H1 (cell line): Measurements from ENCODE around the gene GZMM. TPM values are rescaled to one million over a fixed set of nuclear protein-coding genes. Genes with fewer than 3 reads are reported as not detected.

Experiments used
- CTCF ChIA-PET: fragments of 300-600 bp; sonication (Branson Sonifier 250); formaldehyde crosslinking; loops from one replicate; lab custom pipeline; 2021; ENCODE audit not compliant: partially characterized antibody; lab: Charles Lee
- POLR2A ChIA-PET: fragments of 300-600 bp; sonication (Branson Sonifier 250); formaldehyde crosslinking; loops from one replicate; lab custom pipeline; 2021; ENCODE audit warnings: inconsistent platforms; ENCODE audit not compliant: partially characterized antibody; lab: Charles Lee
- DNase-seq, 2 experiments: peaks; one replicate each; pipeline versions ENCODE4 v3.0.0 to v3.0.0-alpha.2; 2010 to 2022; ENCODE audit warnings: low spot score in 2 of 2, low read depth in 1 of 2, mixed read lengths in 1 of 2
- FAIRE-seq: peaks from 2 replicates; lab custom pipeline; 2011; peaks lifted over from hg19 to GRCh38; lab: Jason Lieb, UNC
- H2AFZ ChIP-seq: 2 replicates; pipeline ENCODE4 v1.8.1; 2012; ENCODE audit warnings: low read length, inconsistent platforms
- H2AK5ac ChIP-seq: 2 replicates; pipeline ENCODE4 v1.6.1; 2013; ENCODE audit warnings: low read depth, low read length
- H2BK120ac ChIP-seq: replicated peaks from 2 replicates; pipeline ENCODE3; 2013; ENCODE audit warnings: low read depth, low read length, inconsistent platforms
- H2BK12ac ChIP-seq: 2 replicates; pipeline ENCODE4 v1.6.1; 2013; ENCODE audit warnings: low read depth, low read length
- H2BK15ac ChIP-seq: 2 replicates; pipeline ENCODE4 v1.6.1; 2013; ENCODE audit warnings: low read length
- H2BK20ac ChIP-seq: 2 replicates; pipeline ENCODE4 v1.6.1; 2013; ENCODE audit warnings: low read length
- H2BK5ac ChIP-seq: 2 replicates; pipeline ENCODE4 v1.6.1; 2013; ENCODE audit warnings: low read depth, low read length
- H3K14ac ChIP-seq: 2 replicates; pipeline ENCODE4 v1.6.1; 2013; ENCODE audit warnings: inconsistent platforms; ENCODE audit not compliant: insufficient read length
- H3K18ac ChIP-seq: 2 replicates; pipeline ENCODE4 v1.6.1; 2013; ENCODE audit warnings: low read length; ENCODE audit errors: extremely low read depth
- H3K23ac ChIP-seq: 2 replicates; pipeline ENCODE4 v1.6.1; 2013; ENCODE audit warnings: inconsistent platforms; ENCODE audit not compliant: insufficient read length
- H3K23me2 ChIP-seq: 2 replicates; pipeline ENCODE4 v1.6.1; 2013; ENCODE audit warnings: low read depth, low read length
- H3K27ac ChIP-seq: 2 replicates; pipeline ENCODE4 v1.6.1; 2011; ENCODE audit warnings: low read depth, low read length, inconsistent platforms
- H3K27me3 ChIP-seq, 4 experiments: replicated peaks in 1 of 4; 1 replicate in 1 of 4; 2 replicates in 3 of 4; pipeline versions ENCODE4 v1.6.1 to v1.8.1; 2011 to 2013; ENCODE audit warnings: low read length in 3 of 4, mild to moderate bottlenecking in 3 of 4, inconsistent platforms in 2 of 4, mixed read lengths in 2 of 4, moderate library complexity in 1 of 4; ENCODE audit not compliant: control insufficient read depth in 3 of 4, insufficient read depth in 3 of 4; ENCODE audit errors: extremely low read depth in 1 of 4
- H3K36me3 ChIP-seq, 4 experiments: 2 replicates each; pipeline versions ENCODE4 v1.6.1 to v1.8.1; 2011 to 2013; ENCODE audit warnings: mild to moderate bottlenecking in 4 of 4, low read length in 3 of 4, moderate library complexity in 2 of 4, control low read depth in 1 of 4, inconsistent platforms in 1 of 4; ENCODE audit not compliant: insufficient read depth in 4 of 4, control insufficient read depth in 2 of 4
- H3K4ac ChIP-seq: replicated peaks from 2 replicates; pipeline ENCODE3; 2013; ENCODE audit warnings: low read length, low read depth, mixed read lengths, inconsistent platforms; ENCODE audit not compliant: insufficient read length
- H3K4me1 ChIP-seq, 4 experiments: replicated peaks in 1 of 4; 1 replicate in 1 of 4; 2 replicates in 3 of 4; pipeline versions ENCODE4 v1.6.1 to v1.8.1; 2011 to 2013; ENCODE audit warnings: low read length in 3 of 4, inconsistent platforms in 2 of 4, mixed read lengths in 1 of 4; ENCODE audit not compliant: insufficient read depth in 4 of 4, control insufficient read depth in 3 of 4
- H3K4me2 ChIP-seq, 2 experiments: 2 replicates each; pipeline versions ENCODE4 v1.6.1 to v1.8.1; 2011 to 2013; ENCODE audit warnings: low read depth in 2 of 2, low read length in 2 of 2, control low read depth in 1 of 2, inconsistent platforms in 1 of 2, mild to moderate bottlenecking in 1 of 2; ENCODE audit not compliant: insufficient read depth in 1 of 2
- H3K4me3 ChIP-seq, 4 experiments: fragments of 200-600, 300-600 bp in 1 of 4; sonication (generic), shearing (Covaris generic), sonication (Bioruptor Twin) in 1 of 4; 2 replicates each; pipeline versions ENCODE4 v1.5.1 to v1.8.1; 2011 to 2016; ENCODE audit warnings: low read length in 4 of 4, low read depth in 3 of 4, control low read depth in 2 of 4, inconsistent platforms in 2 of 4, mild to moderate bottlenecking in 2 of 4, mixed read lengths in 1 of 4, moderate library complexity in 1 of 4; ENCODE audit not compliant: insufficient read depth in 2 of 4; ENCODE audit errors: extremely low read depth in 1 of 4
- H3K56ac ChIP-seq: replicated peaks from 2 replicates; pipeline ENCODE3; 2013; ENCODE audit warnings: low read depth, mild to moderate bottlenecking, mixed read lengths, low read length, inconsistent platforms; ENCODE audit not compliant: insufficient read length
- H3K79me1 ChIP-seq: 2 replicates; pipeline ENCODE4 v1.6.1; 2013; ENCODE audit warnings: low read depth, low read length, control low read depth
- H3K79me2 ChIP-seq, 2 experiments: 2 replicates each; pipeline versions ENCODE4 v1.6.1 to v1.8.1; 2012 to 2013; ENCODE audit warnings: low read length in 2 of 2, mild to moderate bottlenecking in 2 of 2, inconsistent platforms in 1 of 2; ENCODE audit not compliant: insufficient read depth in 2 of 2, control insufficient read depth in 1 of 2
- H3K9ac ChIP-seq, 4 experiments: replicated peaks in 1 of 4; 1 replicate in 1 of 4; 2 replicates in 3 of 4; pipeline versions ENCODE4 v1.6.1 to v1.8.1; 2011 to 2013; ENCODE audit warnings: low read depth in 3 of 4, low read length in 3 of 4, control low read depth in 2 of 4, mild to moderate bottlenecking in 2 of 4, moderate library complexity in 2 of 4, inconsistent platforms in 1 of 4; ENCODE audit errors: extremely low read depth in 1 of 4
- H3K9me3 ChIP-seq, 2 experiments: 2 replicates each; pipeline versions ENCODE4 v1.6.1 to v1.8.1; 2012 to 2013; ENCODE audit warnings: mild to moderate bottlenecking in 2 of 2, moderate library complexity in 2 of 2, control low read depth in 1 of 2, inconsistent platforms in 1 of 2, low read depth in 1 of 2, low read length in 1 of 2, mixed read lengths in 1 of 2; ENCODE audit not compliant: insufficient read depth in 2 of 2
- H4K20me1 ChIP-seq, 2 experiments: replicated peaks in 1 of 2; 2 replicates each; pipeline versions ENCODE3 to v1.8.1; 2011 to 2013; ENCODE audit warnings: inconsistent platforms in 2 of 2, low read length in 2 of 2, mild to moderate bottlenecking in 1 of 2; ENCODE audit not compliant: insufficient read depth in 2 of 2, control insufficient read depth in 1 of 2
- H4K5ac ChIP-seq: 2 replicates; pipeline ENCODE4 v1.6.1; 2013; ENCODE audit warnings: low read length, low read depth, mixed read lengths, inconsistent platforms; ENCODE audit not compliant: insufficient read length
- H4K8ac ChIP-seq: 2 replicates; pipeline ENCODE4 v1.8.0; 2013; ENCODE audit warnings: mild to moderate bottlenecking, moderate library complexity, low read length, inconsistent platforms; ENCODE audit not compliant: insufficient read depth; ENCODE audit errors: extremely low read depth
- H4K91ac ChIP-seq: replicated peaks from 2 replicates; pipeline ENCODE3; 2013; ENCODE audit warnings: low read length, mixed read lengths, inconsistent platforms; ENCODE audit not compliant: insufficient read length
- BCL11A ChIP-seq, 2 experiments: IDR thresholded peaks; one replicate each; pipeline ENCODE4 v1.6.1; 2011; ENCODE audit warnings: low read depth in 2 of 2, low read length in 2 of 2, mild to moderate bottlenecking in 2 of 2
- CBX8 ChIP-seq: fragments of 300-800, 300-1000 bp; sonication (generic); IDR thresholded peaks from 2 replicates; pipeline ENCODE4 v1.7.1; 2016; ENCODE audit warnings: low read depth, low read length, borderline replicate concordance
- CHD2 ChIP-seq: IDR thresholded peaks from 2 replicates; pipeline ENCODE4 v1.6.1; 2012; ENCODE audit warnings: low read length, improper control_type of control experiment
- CTBP2 ChIP-seq: IDR thresholded peaks from 2 replicates; pipeline ENCODE4 v1.7.0; 2011; ENCODE audit warnings: borderline replicate concordance, mild to moderate bottlenecking, moderate library complexity, mixed read lengths, low read length; ENCODE audit not compliant: insufficient read depth, insufficient read length
- KDM4A ChIP-seq: IDR thresholded peaks from one replicate; pipeline ENCODE4 v1.7.1; 2012; ENCODE audit warnings: low read depth, mild to moderate bottlenecking, moderate library complexity, low read length, inconsistent platforms; ENCODE audit not compliant: severe bottlenecking
- MAFK ChIP-seq: IDR thresholded peaks from 2 replicates; pipeline ENCODE4 v1.6.1; 2012; ENCODE audit warnings: low read depth, mild to moderate bottlenecking, improper control_type of control experiment, low read length
- MAX ChIP-seq: IDR thresholded peaks from 2 replicates; pipeline ENCODE4 v1.6.1; 2012; ENCODE audit warnings: inconsistent platforms
- POU5F1 ChIP-seq: IDR thresholded peaks from 2 replicates; pipeline ENCODE4 v1.6.1; 2011; ENCODE audit warnings: low read depth, mild to moderate bottlenecking, low read length, moderate library complexity
- ZNF274 ChIP-seq: IDR thresholded peaks from 2 replicates; pipeline ENCODE4 v1.7.0; 2012; ENCODE audit warnings: low read length, borderline replicate concordance; ENCODE audit errors: extremely low read depth
- WGBS, 2 experiments: shearing (Covaris generic) in 1 of 2; methylation state at CpG; one replicate each; pipeline versions ENCODE4 v1.1.6 to v1.1.7; 2013 to 2015; ENCODE audit warnings: low lambda C conversion rate in 2 of 2, mixed read lengths in 2 of 2, inconsistent platforms in 1 of 2, low coverage in 1 of 2, missing lambda C conversion rate in 1 of 2; ENCODE audit not compliant: insufficient replicate concordance in 2 of 2, insufficient coverage in 1 of 2, insufficient read length in 1 of 2; ENCODE audit errors: extremely low coverage in 1 of 2, missing lambda C conversion rate in 1 of 2; 5-methylcytosine and 5-hydroxymethylcytosine counted together
- polyA plus RNA-seq, 7 experiments: library from polyadenylated mRNA; depleted of rRNA in 3 of 7; stranded (reverse) in 5 of 7; unstranded in 2 of 7; fragments of >200 nt in 5 of 7; fragments of 200-250 nt in 2 of 7; gene quantifications; 1 replicate in 5 of 7; 2 replicates in 1 of 7; 4 replicates in 1 of 7; pipeline versions ENCODE4 v1.2.1 to v1.2.3, GENCODE V29; 2011 to 2013; ENCODE audit warnings: missing spikeins in 2 of 7, mixed read lengths in 2 of 7
- total RNA-seq: library from RNA; stranded (reverse); fragmentation: NEBNext Ultra II Directional; extraction: Animal tissue kit (Norgen Biotek cat#: 25700); gene quantifications from 2 replicates; pipeline ENCODE4 v1.2.1, GENCODE V29; 2021
- TF ChIP-seq, protein P1 (sequence below): IDR thresholded peaks from 2 replicates; pipeline ENCODE4 v1.6.1; 2012; ENCODE audit warnings: inconsistent platforms

Gene GZMM
- total and polyA plus RNA-seq, 2 of the 8 experiments (the other 6 are each of a cell fraction or from before 2014, with no cell fraction given), result 0.09 to 0.32 TPM

- peak overlapping the region; percentile 63 to 96 (median 82) for H3K4me3 ChIP-seq
- H2AFZ ChIP-seq, result peak overlapping the region; percentile 87; the same call in 1 of the 2 replicates
- POLR2A ChIA-PET, result interaction anchor here (0.8 to 5.1 kb wide), 18 partner anchors 11 to 267 kb away, joined by 3 to 43 read pairs (median 6); partner anchors contain the start of genes C2CD4C and GZMM
- H3K79me2 ChIP-seq, result peaks cover 0 to 40% of the 10 kb centered on the region in 2 experiments; a peak in 2 of 4 replicates
- H3K23me2 ChIP-seq, result peaks cover 5% of the 10 kb centered on the region; the same call in 1 of the 2 replicates
- no peak overlapping the region for H2AK5ac ChIP-seq
- H3K9me3 ChIP-seq, result no peaks in the 10 kb centered on the region; a peak in 1 of 4 replicates
- no peaks in the 10 kb centered on the region for H3K27me3 ChIP-seq
- no peak for FAIRE-seq
- H2BK120ac ChIP-seq, result peak overlapping the region; percentile 78
- CTCF ChIA-PET, result interaction anchor here (0.8 to 3.7 kb wide), 10 partner anchors 10 to 147 kb away, joined by 3 to 26 read pairs (median 6); no protein-coding TSS in a partner anchor
- H3K27ac ChIP-seq, result peak overlapping the region; percentile 77; the same call in 1 of the 2 replicates
- WGBS, 2 experiments, result 2% methylated on average over 56 of the region's 103 CpGs; no CpG with 5 or more reads in 1 of the 2 experiments
- DNase-seq, result peak in 1 of 2 experiments; percentile 94
- no peak overlapping the region for H3K14ac ChIP-seq
- peaks cover 22 to 26% of the 10 kb centered on the region in 2 experiments for H4K20me1 ChIP-seq
- peaks cover 13% of the 10 kb centered on the region for H3K79me1 ChIP-seq
- peak overlapping the region; percentile 96 for H3K18ac ChIP-seq
- H3K9ac ChIP-seq, result peak overlapping the region; percentile 22 to 94 (median 48); a peak in 5 of 7 replicates
- no peak overlapping the region for H2BK20ac ChIP-seq
- H4K5ac ChIP-seq, result peak overlapping the region; percentile 96
- peaks cover 3 to 6% (median 6%) of the 10 kb centered on the region in 4 experiments; a peak in 4 of 8 replicates for H3K36me3 ChIP-seq
- H2BK15ac ChIP-seq, result no peak overlapping the region; the same call in 1 of the 2 replicates
- peaks cover 0 to 10% (median 8%) of the 10 kb centered on the region in 4 experiments; a peak in 6 of 7 replicates for H3K4me1 ChIP-seq
- peak overlapping the region; percentile 79 for H3K56ac ChIP-seq
- H2BK12ac ChIP-seq, result no peak overlapping the region
- no peak overlapping the region for H3K23ac ChIP-seq
- no peak overlapping the region for H3K4ac ChIP-seq
- peak overlapping the region; percentile 67 to 89 for H3K4me2 ChIP-seq
- H2BK5ac ChIP-seq, result peak overlapping the region; percentile 85; the same call in 1 of the 2 replicates
- peak overlapping the region; percentile 95 for H4K8ac ChIP-seq
- peak overlapping the region; percentile 65 for H4K91ac ChIP-seq
- peak; percentile 94 for TF ChIP-seq KDM4A
- no peak for TF ChIP-seq POU5F1
- no peak for TF ChIP-seq MAFK
- TF ChIP-seq CTBP2, result no peak
- peak; percentile 75 for TF ChIP-seq MAX
- no peak for TF ChIP-seq CHD2
- no peak for TF ChIP-seq ZNF274
- TF ChIP-seq, protein P1, sequence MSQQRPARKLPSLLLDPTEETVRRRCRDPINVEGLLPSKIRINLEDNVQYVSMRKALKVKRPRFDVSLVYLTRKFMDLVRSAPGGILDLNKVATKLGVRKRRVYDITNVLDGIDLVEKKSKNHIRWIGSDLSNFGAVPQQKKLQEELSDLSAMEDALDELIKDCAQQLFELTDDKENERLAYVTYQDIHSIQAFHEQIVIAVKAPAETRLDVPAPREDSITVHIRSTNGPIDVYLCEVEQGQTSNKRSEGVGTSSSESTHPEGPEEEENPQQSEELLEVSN, result no peak; the same call in 1 of the 2 replicates
- TF ChIP-seq BCL11A (IDR thresholded peaks at IDR 0.05; ENCODE audit: low read depth in 2 of 2, low read length in 2 of 2), result no peak
- no peak for TF ChIP-seq CBX8
Measured at GRCh38 chr19:531009-531752, 12.7 kb upstream of the GZMM start.
